Right atrium auricular region (tissue), 2 donors: ENCODE results near the gene AP2A2. TPM values are rescaled to one million over a fixed set of nuclear protein-coding genes. Genes with fewer than 3 reads are reported as not detected.

Experiments
- DNase-seq: peaks from one replicate; pipeline ENCODE4 v3.0.0-alpha.2; 2019; ENCODE audit warnings: low spot score
- H3K27ac ChIP-seq, 2 donors: fragments of 200-600 bp; sonication (generic); 1 replicate in 1 of 2; 2 replicates in 1 of 2; pipeline ENCODE4 v1.5.1; 2016 to 2019
- H3K27me3 ChIP-seq, 2 donors: fragments of 200-600 bp; sonication (generic); one replicate each; pipeline versions ENCODE4 v1.5.1 to v1.6.0; 2017 to 2019
- H3K36me3 ChIP-seq: fragments of 200-600 bp; sonication (generic); one replicate; pipeline ENCODE4 v1.5.1; 2016
- H3K4me1 ChIP-seq, 2 donors: fragments of 200-600 bp; sonication (generic); one replicate each; pipeline versions ENCODE4 v1.5.1 to v1.6.0; 2017 to 2019
- H3K4me3 ChIP-seq, 2 donors: fragments of 200-600 bp; sonication (generic); 1 replicate in 1 of 2; 2 replicates in 1 of 2; pipeline ENCODE4 v1.5.1; 2017 to 2019; ENCODE audit warnings: mild to moderate bottlenecking in 1 of 2, moderate library complexity in 1 of 2
- H3K9me3 ChIP-seq, 2 donors: fragments of 200-600 bp; sonication (generic); one replicate each; pipeline ENCODE4 v1.5.1; 2019
- CTCF ChIP-seq, 2 donors: fragments of 200-600 bp; sonication (generic); IDR thresholded peaks; one replicate each; pipeline ENCODE4 v1.5.1; 2019; ENCODE audit warnings: antibody characterized with exemption in 2 of 2
- total RNA-seq, 2 donors: library from RNA; depleted of rRNA; stranded (reverse); fragments of >200 nt; gene quantifications; one replicate each; pipeline ENCODE4 v1.1.0, GENCODE V29; 2016

AP2A2 gene
- total RNA-seq, 2 donors from 2014 or later: 28.8 to 41.7 TPM

- Histone ChIP-seq H3K4me1 (no peaks in the 10 kb centered on the region), H3K27me3 (no peaks in the 10 kb centered on the region), H3K36me3 (peaks cover 66% of the 10 kb centered on the region), H3K27ac (no peak overlapping the region), H3K4me3 (no peak overlapping the region), H3K9me3 (no peaks in the 10 kb centered on the region)
- no peak for TF ChIP-seq CTCF (IDR thresholded peaks at IDR 0.05)
- DNase-seq: no peak
These were observed 85.1 kb downstream of the AP2A2 start for GRCh38 chr11:1010551-1011319.

- H3K27ac ChIP-seq: no peak overlapping the region
- H3K4me3 ChIP-seq: no peak overlapping the region
- DNase-seq: no peak
- no peaks in the 10 kb centered on the region for H3K27me3 ChIP-seq
- H3K9me3 ChIP-seq: no peaks in the 10 kb centered on the region
- no peak for TF ChIP-seq CTCF (IDR thresholded peaks at IDR 0.05)
- peaks cover 63% of the 10 kb centered on the region for H3K36me3 ChIP-seq
- H3K4me1 ChIP-seq: no peaks in the 10 kb centered on the region
These were observed 85.6 kb downstream of the AP2A2 start for GRCh38 chr11:1011320-1011698.

- no peak for TF ChIP-seq CTCF (IDR thresholded peaks at IDR 0.05)
- Histone ChIP-seq H3K27ac (no peak overlapping the region), H3K4me3 (no peak overlapping the region), H3K27me3 (no peaks in the 10 kb centered on the region), H3K9me3 (no peaks in the 10 kb centered on the region), H3K36me3 (peaks cover 53% of the 10 kb centered on the region), H3K4me1 (no peaks in the 10 kb centered on the region)
- DNase-seq: no peak
These were observed 86.6 kb downstream of the AP2A2 start for GRCh38 chr11:1012291-1012690.

GRCh38 chr11:1012740-1013630 is 87.3 kb downstream of the AP2A2 start:
- DNase-seq: no peak
- no peak for TF ChIP-seq CTCF (IDR thresholded peaks at IDR 0.05)
- Histone ChIP-seq H3K27ac (no peak overlapping the region), H3K9me3 (no peaks in the 10 kb centered on the region), H3K27me3 (no peaks in the 10 kb centered on the region), H3K4me3 (no peak overlapping the region), H3K4me1 (no peaks in the 10 kb centered on the region), H3K36me3 (peaks cover 47% of the 10 kb centered on the region)

GRCh38 chr11:1013631-1013935 is 87.9 kb downstream of the AP2A2 start:
- Histone ChIP-seq H3K27me3 (no peaks in the 10 kb centered on the region), H3K4me1 (no peaks in the 10 kb centered on the region), H3K27ac (no peak overlapping the region), H3K9me3 (no peaks in the 10 kb centered on the region), H3K36me3 (peaks cover 41% of the 10 kb centered on the region), H3K4me3 (no peak overlapping the region)
- no peak for TF ChIP-seq CTCF (IDR thresholded peaks at IDR 0.05)
- DNase-seq: no peak
